Measurements from ENCODE around the gene HNRNPUL2.

HNRNPUL2 gene

GRCh38 chr11:62664405-62665074, 62.7 kb downstream of the HNRNPUL2 start:
- peak overlapping the region; percentile 100 for H3K4me3 ChIP-seq (ENCODE audit: low read depth, low read length)
- no peak for TF ChIP-seq CTCF (IDR thresholded peaks at IDR 0.05; ENCODE audit: low read depth, low read length)
- TF ChIP-seq MAX (IDR thresholded peaks at IDR 0.05; ENCODE audit: low read depth, low read length): no peak; the same call in 1 of the 2 replicates
- TF ChIP-seq POLR2A (IDR thresholded peaks at IDR 0.05; ENCODE audit: extremely low read depth, insufficient read length): no peak
- no peak for TF ChIP-seq MYC (IDR thresholded peaks at IDR 0.05; ENCODE audit: low read depth, low read length)
- peak; percentile 80 for DNase-seq (ENCODE audit: low read depth)

All from NB4 (cell line).